Measurements from ENCODE around the gene A2M. TPM values are rescaled to one million over a fixed set of nuclear protein-coding genes. Genes with fewer than 3 reads are reported as not detected.

The A2M gene
- polyA plus RNA-seq (2012; ENCODE audit: insufficient read depth, insufficient read length, low read depth) = 2.1 TPM

GRCh38 chr12:9115731-9116559, at the start of gene A2M:
TSS of gene A2M (minus strand) at chr12:9115919. CDS start at chr12:9115849, 70 bp downstream.
- Histone ChIP-seq H3K36me3 (no peaks in the 10 kb centered on the region), H3K27me3 (peaks cover 3% of the 10 kb centered on the region; the same call in 1 of the 2 replicates), H3K4me1 (no peaks in the 10 kb centered on the region), H3K9me3 (no peaks in the 10 kb centered on the region), H3K4me3 (ENCODE audit: low read depth, low read length) (no peak within 1 kb of the TSS)
- TF ChIP-seq CTCF (IDR thresholded peaks at IDR 0.05; ENCODE audit: low read depth, low read length) = no peak
- DNase-seq = no peak

GRCh38 chr12:9163392-9163791, 47.7 kb upstream of the A2M start:
- H3K27me3 ChIP-seq = no peaks in the 10 kb centered on the region; the same call in 1 of the 2 replicates
- no peak overlapping the region for H3K4me3 ChIP-seq (ENCODE audit: low read depth, low read length)
- no peak for TF ChIP-seq CTCF (IDR thresholded peaks at IDR 0.05; ENCODE audit: low read depth, low read length)
- DNase-seq = no peak
- H3K36me3 ChIP-seq = no peaks in the 10 kb centered on the region
- H3K9me3 ChIP-seq = no peaks in the 10 kb centered on the region
- no peaks in the 10 kb centered on the region for H3K4me1 ChIP-seq

- Histone ChIP-seq H3K27me3 (no peaks in the 10 kb centered on the region), H3K4me1 (no peaks in the 10 kb centered on the region), H3K36me3 (no peaks in the 10 kb centered on the region), H3K9me3 (no peaks in the 10 kb centered on the region), H3K4me3 (ENCODE audit: low read depth, low read length) (no peak overlapping the region)
- DNase-seq = no peak
- TF ChIP-seq CTCF (IDR thresholded peaks at IDR 0.05; ENCODE audit: low read depth, low read length) = no peak
Observed at GRCh38 chr12:9156119-9156518, 40.4 kb upstream of the A2M start.

- Histone ChIP-seq H3K4me3 (ENCODE audit: low read depth, low read length) (no peak overlapping the region), H3K36me3 (no peaks in the 10 kb centered on the region), H3K9me3 (no peaks in the 10 kb centered on the region), H3K4me1 (no peaks in the 10 kb centered on the region), H3K27me3 (no peaks in the 10 kb centered on the region)
- no peak for TF ChIP-seq CTCF (IDR thresholded peaks at IDR 0.05; ENCODE audit: low read depth, low read length)
- DNase-seq = no peak
Observed at GRCh38 chr12:9149372-9149771, 33.7 kb upstream of the A2M start.

- Histone ChIP-seq H3K4me3 (ENCODE audit: low read depth, low read length) (no peak overlapping the region), H3K9me3 (no peaks in the 10 kb centered on the region), H3K4me1 (no peaks in the 10 kb centered on the region), H3K27me3 (no peaks in the 10 kb centered on the region), H3K36me3 (no peaks in the 10 kb centered on the region)
- DNase-seq = no peak
- no peak for TF ChIP-seq CTCF (IDR thresholded peaks at IDR 0.05; ENCODE audit: low read depth, low read length)
Observed at GRCh38 chr12:9148926-9149325, 33.2 kb upstream of the A2M start.

GRCh38 chr12:9147461-9147860, 31.7 kb upstream of the A2M start:
- no peak overlapping the region for H3K4me3 ChIP-seq (ENCODE audit: low read depth, low read length)

More at GRCh38 chr12:9147461-9147860, 31.7 kb upstream of the A2M start:
- Histone ChIP-seq H3K27me3 (no peaks in the 10 kb centered on the region), H3K9me3 (no peaks in the 10 kb centered on the region), H3K36me3 (no peaks in the 10 kb centered on the region), H3K4me1 (no peaks in the 10 kb centered on the region)
- no peak for DNase-seq
- TF ChIP-seq CTCF (IDR thresholded peaks at IDR 0.05; ENCODE audit: low read depth, low read length) = no peak
